ENCODE data around the gene D2HGDH.

GRCh38 chr2:241762321-241762932 is 28.0 kb downstream of the D2HGDH start:
- no peak for TF ChIP-seq EZH2phosphoT487 (IDR thresholded peaks at IDR 0.05; ENCODE audit: insufficient read depth, low read depth)
- no peak for TF ChIP-seq EZH2 (IDR thresholded peaks at IDR 0.05; ENCODE audit: insufficient read depth, poor library complexity, severe bottlenecking)

Data from GM23248 (cell line).